Trophoblast cell (in vitro differentiated cells and primary cell): ENCODE data around the gene ACRBP.

Experiments used
- DNase-seq, 2 donors: peaks; one replicate each; pipeline ENCODE4 v3.0.0-alpha.2; 2016
- H2AFZ ChIP-seq: 2 replicates; pipeline ENCODE4 v1.6.1; 2013; ENCODE audit warnings: low read length, moderate library complexity, mild to moderate bottlenecking; ENCODE audit not compliant: insufficient read depth, poor library complexity
- H2AK5ac ChIP-seq: 2 replicates; pipeline ENCODE4 v1.6.1; 2013; ENCODE audit warnings: mild to moderate bottlenecking, low read length
- H2BK120ac ChIP-seq: 2 replicates; pipeline ENCODE4 v1.6.1; 2013; ENCODE audit warnings: low read length, mild to moderate bottlenecking, moderate library complexity; ENCODE audit not compliant: insufficient read depth, poor library complexity
- H2BK12ac ChIP-seq: 2 replicates; pipeline ENCODE4 v1.6.1; 2013; ENCODE audit warnings: mild to moderate bottlenecking, low read length, moderate library complexity
- H2BK5ac ChIP-seq: 2 replicates; pipeline ENCODE4 v1.6.1; 2013; ENCODE audit warnings: low read length, low read depth, moderate library complexity, mild to moderate bottlenecking; ENCODE audit not compliant: poor library complexity
- H3K14ac ChIP-seq: 2 replicates; pipeline ENCODE4 v1.6.1; 2013; ENCODE audit warnings: mild to moderate bottlenecking, low read length
- H3K18ac ChIP-seq: 2 replicates; pipeline ENCODE4 v1.6.1; 2013; ENCODE audit warnings: mild to moderate bottlenecking, low read length
- H3K23ac ChIP-seq: 2 replicates; pipeline ENCODE4 v1.6.1; 2013; ENCODE audit warnings: low read length
- H3K27ac ChIP-seq: 2 replicates; pipeline ENCODE4 v1.5.1; 2013; ENCODE audit warnings: low read depth, mild to moderate bottlenecking, inconsistent platforms, low read length, moderate library complexity
- H3K27me3 ChIP-seq: 2 replicates; pipeline ENCODE4 v1.6.1; 2013; ENCODE audit warnings: inconsistent platforms, mild to moderate bottlenecking, low read length, moderate library complexity; ENCODE audit not compliant: insufficient read depth
- H3K36me3 ChIP-seq, 2 experiments: 1 replicate in 1 of 2; 2 replicates in 1 of 2; pipeline ENCODE4 v1.6.1; 2013; ENCODE audit warnings: low read length in 2 of 2, mild to moderate bottlenecking in 2 of 2, moderate library complexity in 1 of 2; ENCODE audit not compliant: insufficient read depth in 2 of 2, control insufficient read depth in 1 of 2
- H3K4ac ChIP-seq: 2 replicates; pipeline ENCODE4 v1.6.1; 2013; ENCODE audit warnings: low read depth, mild to moderate bottlenecking, low read length, moderate library complexity
- H3K4me1 ChIP-seq, 2 experiments: 1 replicate in 1 of 2; 2 replicates in 1 of 2; pipeline ENCODE4 v1.6.1; 2013; ENCODE audit warnings: low read length in 2 of 2, mild to moderate bottlenecking in 2 of 2, moderate library complexity in 1 of 2; ENCODE audit not compliant: insufficient read depth in 2 of 2, control insufficient read depth in 1 of 2
- H3K4me2 ChIP-seq: 2 replicates; pipeline ENCODE4 v1.6.1; 2013; ENCODE audit warnings: inconsistent platforms, mild to moderate bottlenecking, low read length, moderate library complexity
- H3K4me3 ChIP-seq: 2 replicates; pipeline ENCODE4 v1.5.1; 2013; ENCODE audit warnings: mild to moderate bottlenecking, low read depth, low read length, inconsistent platforms
- H3K79me1 ChIP-seq: one replicate; pipeline ENCODE4 v1.6.1; 2013; ENCODE audit warnings: low read length
- H3K79me2 ChIP-seq: 2 replicates; pipeline ENCODE4 v1.6.1; 2013; ENCODE audit warnings: low read length, mild to moderate bottlenecking; ENCODE audit not compliant: control insufficient read depth, insufficient read depth, poor library complexity
- H3K9ac ChIP-seq: 2 replicates; pipeline ENCODE4 v1.6.1; 2013; ENCODE audit warnings: mild to moderate bottlenecking, low read length
- H3K9me3 ChIP-seq: 2 replicates; pipeline ENCODE4 v1.6.1; 2013; ENCODE audit warnings: low read depth, mild to moderate bottlenecking, control low read depth, inconsistent platforms, low read length; ENCODE audit not compliant: insufficient read depth
- H4K12ac ChIP-seq: 2 replicates; pipeline ENCODE4 v1.6.1; 2013; ENCODE audit warnings: low read depth, mild to moderate bottlenecking, low read length, moderate library complexity
- H4K8ac ChIP-seq: 2 replicates; pipeline ENCODE4 v1.6.1; 2013; ENCODE audit warnings: low read depth, mild to moderate bottlenecking, low read length, moderate library complexity
- H4K91ac ChIP-seq: one replicate; pipeline ENCODE4 v1.6.1; 2013; ENCODE audit warnings: low read depth, mild to moderate bottlenecking, low read length, moderate library complexity
- WGBS: extraction: QIAGEN DNeasy Blood & Tissue Kit; methylation state at CpG from one replicate; pipeline ENCODE4 v1.1.7; 2013; ENCODE audit warnings: missing lambda C conversion rate; ENCODE audit not compliant: insufficient read length, insufficient coverage; ENCODE audit errors: extremely low coverage; 5-methylcytosine and 5-hydroxymethylcytosine counted together

Gene ACRBP

DNA sequence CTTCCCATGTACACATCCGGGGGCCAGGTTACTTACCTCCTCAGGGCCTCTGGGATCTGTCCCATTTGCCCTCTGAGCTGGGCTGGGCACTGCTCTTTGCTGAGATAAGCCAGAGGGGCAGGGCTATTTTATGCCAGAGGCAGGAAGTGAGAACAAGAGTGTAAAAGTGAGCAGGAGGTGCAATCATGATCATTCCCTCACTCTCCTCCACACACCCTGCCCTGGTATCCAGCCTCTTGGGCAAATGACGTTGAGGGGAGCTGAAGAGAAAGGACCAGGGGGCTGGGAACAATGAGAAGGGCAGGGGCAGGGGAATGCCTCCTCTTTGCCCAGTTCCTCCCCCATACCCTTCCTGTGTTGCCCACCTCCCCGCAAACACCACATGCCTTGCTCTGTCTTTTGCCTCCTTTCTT lies 15.7 kb downstream of the ACRBP start:
- Histone ChIP-seq H3K9me3 (no peaks in the 10 kb centered on the region), H3K18ac (no peak overlapping the region), H4K12ac (no peak overlapping the region), H2BK12ac (no peak overlapping the region), H3K9ac (no peak overlapping the region), H3K79me2 (no peaks in the 10 kb centered on the region), H2AFZ (no peak overlapping the region), H3K4me3 (no peak overlapping the region), H3K14ac (no peak overlapping the region), H4K91ac (no peak overlapping the region), H3K36me3 (no peaks in the 10 kb centered on the region), H3K4me1 (peaks cover 17 to 18% of the 10 kb centered on the region in 2 experiments), H3K79me1 (no peaks in the 10 kb centered on the region), H2AK5ac (no peak overlapping the region), H3K27me3 (no peaks in the 10 kb centered on the region), H3K23ac (no peak overlapping the region), H3K4me2 (no peak overlapping the region), H4K8ac (no peak overlapping the region), H2BK5ac (no peak overlapping the region), H3K4ac (no peak overlapping the region), H2BK120ac (no peak overlapping the region), H3K27ac (no peak overlapping the region)
- WGBS, result no CpG with 5 or more reads among the region's 3 CpGs
- no peak for DNase-seq

DNA sequence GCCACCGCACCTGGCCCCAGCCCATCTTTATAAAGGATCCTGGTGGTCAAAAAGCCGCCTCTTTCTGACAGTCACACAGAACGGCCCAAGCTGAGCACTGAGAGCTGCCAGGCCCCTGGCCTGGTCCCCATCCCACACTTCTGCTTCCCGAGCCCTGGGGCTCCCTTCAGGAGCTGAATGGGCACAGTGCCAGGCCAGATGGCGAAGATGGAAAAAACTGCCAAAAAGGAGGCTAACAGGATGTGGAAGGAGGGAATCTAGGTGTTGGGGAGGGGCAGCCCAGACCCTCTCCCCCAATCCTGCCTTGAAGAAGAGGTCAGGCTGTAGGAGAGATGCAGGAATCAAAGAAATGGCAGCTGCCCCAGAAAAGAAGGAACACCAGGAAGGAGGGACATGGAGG lies 16.5 kb downstream of the ACRBP start:
- H2AK5ac ChIP-seq, result no peak overlapping the region
- no peak overlapping the region for H2BK120ac ChIP-seq
- H3K36me3 ChIP-seq, result no peaks in the 10 kb centered on the region
- H3K27me3 ChIP-seq, result no peaks in the 10 kb centered on the region
- no peak overlapping the region for H3K27ac ChIP-seq
- peaks cover 10 to 11% of the 10 kb centered on the region in 2 experiments for H3K4me1 ChIP-seq
- H3K18ac ChIP-seq, result no peak overlapping the region
- no peak overlapping the region for H3K23ac ChIP-seq
- H3K79me1 ChIP-seq, result no peaks in the 10 kb centered on the region
- no peaks in the 10 kb centered on the region for H3K79me2 ChIP-seq
- no peak overlapping the region for H4K12ac ChIP-seq
- H3K9ac ChIP-seq, result no peak overlapping the region
- no peak overlapping the region for H3K4me2 ChIP-seq
- DNase-seq, result no peak
- H3K14ac ChIP-seq, result no peak overlapping the region
- H3K9me3 ChIP-seq, result no peaks in the 10 kb centered on the region
- no peak overlapping the region for H4K8ac ChIP-seq
- H2BK12ac ChIP-seq, result no peak overlapping the region
- H2BK5ac ChIP-seq, result no peak overlapping the region
- no CpG with 5 or more reads among the region's 5 CpGs for WGBS
- H4K91ac ChIP-seq, result no peak overlapping the region
- H3K4ac ChIP-seq, result no peak overlapping the region
- H3K4me3 ChIP-seq, result no peak overlapping the region
- H2AFZ ChIP-seq, result no peak overlapping the region

DNA sequence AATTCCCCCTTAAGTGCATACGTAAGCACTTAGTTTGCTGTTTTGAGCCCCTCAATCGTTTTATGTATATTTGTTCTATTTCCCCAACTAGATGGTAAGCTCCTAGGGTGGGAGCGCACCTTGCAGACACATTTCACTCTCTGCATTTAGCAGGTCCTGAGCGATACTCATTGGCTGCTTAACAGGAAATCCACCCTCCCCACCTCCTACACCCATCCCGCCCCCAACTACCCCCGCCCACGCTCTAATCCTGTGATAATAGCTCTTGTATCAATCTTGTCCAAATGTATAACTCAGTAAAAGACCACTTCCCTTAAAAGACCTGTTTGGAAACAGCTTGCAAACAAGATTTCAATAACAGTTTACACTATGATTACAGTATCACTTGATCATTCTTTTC lies 19.6 kb downstream of the ACRBP start:
- H3K79me2 ChIP-seq, result no peaks in the 10 kb centered on the region
- no peak overlapping the region for H3K4me3 ChIP-seq
- no peak overlapping the region for H4K8ac ChIP-seq
- H2AK5ac ChIP-seq, result no peak overlapping the region
- no peaks in the 10 kb centered on the region for H3K27me3 ChIP-seq
- no peak overlapping the region for H3K9ac ChIP-seq
- no peak overlapping the region for H2BK120ac ChIP-seq
- no peak overlapping the region for H2AFZ ChIP-seq
- H3K14ac ChIP-seq, result no peak overlapping the region
- peaks cover 3 to 4% of the 10 kb centered on the region in 2 experiments for H3K4me1 ChIP-seq
- no peak for DNase-seq
- no peaks in the 10 kb centered on the region for H3K79me1 ChIP-seq
- H2BK12ac ChIP-seq, result no peak overlapping the region
- no peak overlapping the region for H3K18ac ChIP-seq
- H3K27ac ChIP-seq, result no peak overlapping the region
- WGBS, result no CpG with 5 or more reads among the region's 7 CpGs
- H3K23ac ChIP-seq, result no peak overlapping the region
- no peak overlapping the region for H3K4ac ChIP-seq
- no peaks in the 10 kb centered on the region for H3K36me3 ChIP-seq
- no peak overlapping the region for H4K12ac ChIP-seq
- no peaks in the 10 kb centered on the region for H3K9me3 ChIP-seq
- no peak overlapping the region for H4K91ac ChIP-seq
- no peak overlapping the region for H3K4me2 ChIP-seq
- no peak overlapping the region for H2BK5ac ChIP-seq

DNA sequence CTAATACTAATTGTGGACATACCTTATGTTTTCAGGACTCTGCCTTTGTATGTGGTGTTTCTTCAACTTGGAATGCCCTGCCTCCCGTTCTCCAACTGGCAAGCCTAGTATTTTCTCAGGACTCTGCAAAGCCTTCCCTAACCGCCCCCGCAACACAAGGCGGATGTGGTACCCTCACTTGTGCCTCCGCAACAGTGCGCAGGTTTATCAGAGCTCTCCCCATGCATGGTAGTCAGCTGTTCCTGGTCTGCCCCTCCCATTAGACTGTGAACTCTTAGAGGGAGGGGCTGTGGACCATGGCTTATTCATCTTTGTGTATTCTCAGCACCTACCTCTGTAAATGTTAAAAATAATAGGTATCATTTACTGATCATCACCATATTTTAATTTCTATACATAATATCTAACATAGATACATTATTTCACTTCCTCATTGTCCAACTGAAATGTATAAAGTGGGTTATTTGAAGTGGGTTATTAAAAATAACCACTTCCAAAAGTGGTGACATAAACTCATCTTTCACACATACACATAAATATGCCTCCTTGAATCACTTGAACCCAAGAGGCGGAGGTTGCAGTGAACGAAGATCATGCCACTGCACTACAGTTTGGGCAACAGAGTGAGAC lies 20.5 kb downstream of the ACRBP start:
- no peaks in the 10 kb centered on the region for H3K27me3 ChIP-seq
- H3K14ac ChIP-seq, result no peak overlapping the region
- no peak overlapping the region for H2AFZ ChIP-seq
- no peak overlapping the region for H2BK5ac ChIP-seq
- no peak for DNase-seq
- no peak overlapping the region for H3K18ac ChIP-seq
- H3K27ac ChIP-seq, result no peak overlapping the region
- no peak overlapping the region for H3K4ac ChIP-seq
- H3K9ac ChIP-seq, result no peak overlapping the region
- H2BK120ac ChIP-seq, result no peak overlapping the region
- H3K9me3 ChIP-seq, result no peaks in the 10 kb centered on the region
- no peak overlapping the region for H4K91ac ChIP-seq
- H3K36me3 ChIP-seq, result no peaks in the 10 kb centered on the region
- H3K79me1 ChIP-seq, result no peaks in the 10 kb centered on the region
- no peak overlapping the region for H3K23ac ChIP-seq
- H3K4me2 ChIP-seq, result no peak overlapping the region
- no CpG with 5 or more reads among the region's 8 CpGs for WGBS
- no peak overlapping the region for H2AK5ac ChIP-seq
- H3K4me1 ChIP-seq, result no peaks in the 10 kb centered on the region
- no peak overlapping the region for H4K12ac ChIP-seq
- no peak overlapping the region for H2BK12ac ChIP-seq
- H3K4me3 ChIP-seq, result no peak overlapping the region
- H4K8ac ChIP-seq, result no peak overlapping the region
- H3K79me2 ChIP-seq, result no peaks in the 10 kb centered on the region
